H9 (cell line): ENCODE results near the gene NUBPL. TPM values are rescaled to one million over a fixed set of nuclear protein-coding genes. Genes with fewer than 3 reads are reported as not detected.

Source experiments
- DNase-seq: peaks from one replicate; pipeline ENCODE4 v3.0.0-alpha.2; 2017
- H2AFZ ChIP-seq: one replicate; pipeline ENCODE4 v1.6.1; 2013; ENCODE audit warnings: mild to moderate bottlenecking, low read length, control low read depth, moderate library complexity
- H2AK5ac ChIP-seq: 2 replicates; pipeline ENCODE4 v1.6.1; 2013; ENCODE audit warnings: low read length, control low read depth, mixed read lengths; ENCODE audit not compliant: insufficient read length
- H2BK120ac ChIP-seq: one replicate; pipeline ENCODE4 v1.6.1; 2013; ENCODE audit warnings: low read depth, mild to moderate bottlenecking, low read length, control low read depth, inconsistent platforms; ENCODE audit not compliant: poor library complexity, severe bottlenecking
- H2BK12ac ChIP-seq: 2 replicates; pipeline ENCODE4 v1.6.1; 2013; ENCODE audit warnings: low read length, control low read depth, mixed read lengths, low read depth; ENCODE audit not compliant: insufficient read length
- H2BK15ac ChIP-seq: 2 replicates; pipeline ENCODE4 v1.6.1; 2013; ENCODE audit warnings: low read depth, low read length, control low read depth
- H2BK20ac ChIP-seq: one replicate; pipeline ENCODE4 v1.6.1; 2013; ENCODE audit warnings: low read depth, mild to moderate bottlenecking, low read length, control low read depth, inconsistent platforms; ENCODE audit not compliant: poor library complexity, severe bottlenecking
- H2BK5ac ChIP-seq: 2 replicates; pipeline ENCODE4 v1.6.1; 2013; ENCODE audit warnings: low read length, control low read depth, mixed read lengths; ENCODE audit not compliant: insufficient read length
- H3K14ac ChIP-seq: 2 replicates; pipeline ENCODE4 v1.6.1; 2013; ENCODE audit warnings: low read length, control low read depth; ENCODE audit not compliant: insufficient read depth
- H3K18ac ChIP-seq: 2 replicates; pipeline ENCODE4 v1.6.1; 2013; ENCODE audit warnings: low read depth, mild to moderate bottlenecking, mixed read lengths, low read length, control low read depth; ENCODE audit not compliant: insufficient read length
- H3K23ac ChIP-seq: 2 replicates; pipeline ENCODE4 v1.6.1; 2013; ENCODE audit warnings: low read length, control low read depth, mixed read lengths, low read depth; ENCODE audit not compliant: insufficient read length
- H3K23me2 ChIP-seq: 2 replicates; pipeline ENCODE4 v1.6.1; 2013; ENCODE audit warnings: low read depth, mild to moderate bottlenecking, mixed read lengths, low read length, control low read depth; ENCODE audit not compliant: insufficient read length, poor library complexity, severe bottlenecking
- H3K27ac ChIP-seq: 2 replicates; pipeline ENCODE4 v1.5.1; 2013; ENCODE audit warnings: low read length, control low read depth, mixed read lengths, low read depth; ENCODE audit not compliant: insufficient read length
- H3K27me3 ChIP-seq: 2 replicates; pipeline ENCODE4 v1.6.1; 2013; ENCODE audit warnings: low read length, control low read depth, inconsistent platforms; ENCODE audit not compliant: insufficient read depth
- H3K4ac ChIP-seq: 2 replicates; pipeline ENCODE4 v1.6.1; 2013; ENCODE audit warnings: low read depth, mild to moderate bottlenecking, control low read depth, inconsistent platforms, low read length, moderate library complexity
- H3K4me1 ChIP-seq: 2 replicates; pipeline ENCODE4 v1.6.1; 2013; ENCODE audit warnings: low read length, control low read depth, inconsistent platforms; ENCODE audit not compliant: insufficient read depth
- H3K4me2 ChIP-seq: 2 replicates; pipeline ENCODE4 v1.6.1; 2013; ENCODE audit warnings: low read length, control low read depth, mixed read lengths; ENCODE audit not compliant: insufficient read length, insufficient read depth
- H3K56ac ChIP-seq: 2 replicates; pipeline ENCODE4 v1.6.1; 2013; ENCODE audit warnings: low read depth, mild to moderate bottlenecking, mixed read lengths, low read length, control low read depth; ENCODE audit not compliant: insufficient read length
- H3K79me1 ChIP-seq: 2 replicates; pipeline ENCODE4 v1.6.1; 2013; ENCODE audit warnings: low read depth, mild to moderate bottlenecking, moderate library complexity, low read length, control low read depth, inconsistent platforms; ENCODE audit not compliant: insufficient read depth, poor library complexity, severe bottlenecking
- H3K79me2 ChIP-seq: 2 replicates; pipeline ENCODE4 v1.6.1; 2013; ENCODE audit warnings: low read length, control low read depth, inconsistent platforms; ENCODE audit not compliant: insufficient read depth
- H3K9ac ChIP-seq: 2 replicates; pipeline ENCODE4 v1.6.1; 2013; ENCODE audit warnings: low read length, control low read depth, mixed read lengths; ENCODE audit not compliant: insufficient read length; ENCODE audit errors: extremely low read depth
- H3K9me3 ChIP-seq: one replicate; pipeline ENCODE4 v1.6.1; 2013; ENCODE audit warnings: low read depth, low read length, inconsistent platforms; ENCODE audit not compliant: control insufficient read depth
- H3T11ph ChIP-seq: one replicate; pipeline ENCODE4 v1.6.1; 2013; ENCODE audit warnings: mild to moderate bottlenecking, low read length, control low read depth, inconsistent platforms
- H4K20me1 ChIP-seq: one replicate; pipeline ENCODE4 v1.6.1; 2013; ENCODE audit not compliant: control insufficient read depth, insufficient read length, insufficient read depth
- H4K5ac ChIP-seq: 2 replicates; pipeline ENCODE4 v1.6.1; 2013; ENCODE audit warnings: low read depth, mild to moderate bottlenecking, mixed read lengths, low read length, control low read depth; ENCODE audit not compliant: insufficient read length
- H4K8ac ChIP-seq: replicated peaks from 2 replicates; pipeline ENCODE4 v1.6.1; 2013; ENCODE audit warnings: low read length, control low read depth, mixed read lengths, low read depth; ENCODE audit not compliant: insufficient read length
- H4K91ac ChIP-seq: 2 replicates; pipeline ENCODE4 v1.6.1; 2013; ENCODE audit warnings: low read depth, mild to moderate bottlenecking, moderate library complexity, mixed read lengths, low read length, control low read depth; ENCODE audit not compliant: insufficient read length
- H3K27ac Mint-ChIP-seq, 3 experiments: 2 replicates in 2 of 3; 3 replicates in 1 of 3; pipeline ENCODE4 v1.8.0; 2020 to 2021; ENCODE audit warnings: mixed read lengths in 3 of 3, mild to moderate bottlenecking in 1 of 3, moderate library complexity in 1 of 3
- H3K27me3 Mint-ChIP-seq: 2 replicates; pipeline ENCODE4 v1.8.0; 2021; ENCODE audit warnings: low read depth, mild to moderate bottlenecking, moderate library complexity, mixed read lengths
- H3K36me3 Mint-ChIP-seq, 3 experiments: 2 replicates in 2 of 3; 3 replicates in 1 of 3; pipeline ENCODE4 v1.8.0; 2020 to 2021; ENCODE audit warnings: low read depth in 3 of 3, mixed read lengths in 3 of 3; ENCODE audit not compliant: insufficient read depth in 1 of 3
- H3K4me1 Mint-ChIP-seq, 2 experiments: 2 replicates each; pipeline ENCODE4 v1.8.0; 2020; ENCODE audit warnings: mixed read lengths in 2 of 2
- H3K4me3 Mint-ChIP-seq, 2 experiments: 2 replicates in 1 of 2; 3 replicates in 1 of 2; pipeline ENCODE4 v1.8.0; 2020 to 2021; ENCODE audit warnings: mild to moderate bottlenecking in 2 of 2, mixed read lengths in 2 of 2, moderate library complexity in 1 of 2
- H3K9me3 Mint-ChIP-seq, 2 experiments: 2 replicates in 1 of 2; 3 replicates in 1 of 2; pipeline ENCODE4 v1.8.0; 2020; ENCODE audit warnings: mild to moderate bottlenecking in 2 of 2, mixed read lengths in 2 of 2, moderate library complexity in 1 of 2
- CTCF ChIP-seq: fragments of 200-600 bp; sonication (generic); conservative IDR thresholded peaks from 3 replicates; pipeline ENCODE4 v1.8.0; 2021; ENCODE audit warnings: antibody characterized with exemption, mild to moderate bottlenecking
- total RNA-seq: library from RNA; stranded (reverse); gene quantifications from 2 replicates; pipeline ENCODE4 v1.2.1, GENCODE V29; 2021

Gene NUBPL
- total RNA-seq, 1 experiment from 2014 or later, result 14.8 TPM

DNA sequence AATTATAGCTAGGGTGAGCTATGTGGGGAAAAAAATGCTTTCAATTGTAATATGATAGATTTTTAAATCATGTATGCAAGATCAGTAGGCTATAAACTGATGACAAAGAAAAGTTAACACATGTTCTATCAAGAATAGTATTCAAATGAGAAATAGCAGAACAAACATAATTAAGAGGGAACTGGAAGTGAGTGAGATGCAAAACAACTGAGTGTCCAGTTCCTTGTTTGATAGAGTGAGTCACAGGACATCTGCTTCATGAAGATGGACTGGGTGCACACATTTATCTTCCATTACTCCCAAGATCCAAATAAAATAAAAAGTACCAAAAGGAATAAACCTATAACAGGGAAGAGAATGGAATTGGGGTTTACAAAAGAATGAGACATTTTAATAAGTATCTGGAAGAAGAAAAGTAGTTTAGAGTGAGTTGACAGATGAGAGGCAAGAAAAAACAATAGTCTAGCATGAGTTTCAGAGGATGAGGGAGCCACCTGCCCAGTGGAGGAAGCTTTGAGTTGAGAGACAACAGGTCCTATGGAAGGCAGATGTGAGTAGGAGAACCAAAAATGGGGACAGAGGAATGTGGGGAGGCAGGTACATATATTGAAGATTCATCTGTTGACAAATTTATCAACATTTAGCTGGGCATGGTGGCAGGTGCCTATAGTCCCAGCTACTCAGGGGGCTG lies 337.8 kb downstream of the NUBPL start:
- H2BK5ac ChIP-seq, result no peak overlapping the region
- H4K5ac ChIP-seq, result no peak overlapping the region
- no peak overlapping the region for H3K4me3 Mint-ChIP-seq
- H3K9me3 ChIP-seq, result no peaks in the 10 kb centered on the region
- no peak overlapping the region for H3K18ac ChIP-seq
- no peak for TF ChIP-seq CTCF
- H2BK120ac ChIP-seq, result no peak overlapping the region
- no peak overlapping the region for H3K4ac ChIP-seq
- no peak overlapping the region for H2BK12ac ChIP-seq
- H3K23me2 ChIP-seq, result no peaks in the 10 kb centered on the region
- H3K4me1 ChIP-seq, result no peaks in the 10 kb centered on the region
- H4K8ac ChIP-seq, result no peak overlapping the region
- H3T11ph ChIP-seq, result no peak overlapping the region
- no peaks in the 10 kb centered on the region for H3K79me2 ChIP-seq
- H2AK5ac ChIP-seq, result no peak overlapping the region
- no peak for DNase-seq
- peaks cover 16 to 17% of the 10 kb centered on the region in 2 experiments for H3K4me1 Mint-ChIP-seq
- H3K23ac ChIP-seq, result no peak overlapping the region
- no peak overlapping the region for H3K27ac ChIP-seq
- H2BK20ac ChIP-seq, result no peak overlapping the region
- H4K20me1 ChIP-seq, result no peaks in the 10 kb centered on the region
- H3K4me2 ChIP-seq, result no peak overlapping the region
- H4K91ac ChIP-seq, result no peak overlapping the region
- no peaks in the 10 kb centered on the region for H3K79me1 ChIP-seq
- no peaks in the 10 kb centered on the region for H3K27me3 Mint-ChIP-seq
- H3K56ac ChIP-seq, result no peak overlapping the region
- H3K27ac Mint-ChIP-seq, result no peak overlapping the region
- no peaks in the 10 kb centered on the region for H3K27me3 ChIP-seq
- H2BK15ac ChIP-seq, result no peak overlapping the region
- no peaks in the 10 kb centered on the region for H3K36me3 Mint-ChIP-seq
- H3K14ac ChIP-seq, result no peak overlapping the region
- no peaks in the 10 kb centered on the region for H3K9me3 Mint-ChIP-seq
- no peak overlapping the region for H3K9ac ChIP-seq
- H2AFZ ChIP-seq, result no peak overlapping the region
